NCI-H2107 treated with DMSO at 0.1 percent for 48 hours (cell line): ENCODE measurements around the gene MAML3.

Experiments used
- DNase-seq: peaks from one replicate; lab custom pipeline; 2025; ENCODE audit not compliant: unreplicated experiment; lab: John Stamatoyannopoulos, UW

The MAML3 gene

DNA sequence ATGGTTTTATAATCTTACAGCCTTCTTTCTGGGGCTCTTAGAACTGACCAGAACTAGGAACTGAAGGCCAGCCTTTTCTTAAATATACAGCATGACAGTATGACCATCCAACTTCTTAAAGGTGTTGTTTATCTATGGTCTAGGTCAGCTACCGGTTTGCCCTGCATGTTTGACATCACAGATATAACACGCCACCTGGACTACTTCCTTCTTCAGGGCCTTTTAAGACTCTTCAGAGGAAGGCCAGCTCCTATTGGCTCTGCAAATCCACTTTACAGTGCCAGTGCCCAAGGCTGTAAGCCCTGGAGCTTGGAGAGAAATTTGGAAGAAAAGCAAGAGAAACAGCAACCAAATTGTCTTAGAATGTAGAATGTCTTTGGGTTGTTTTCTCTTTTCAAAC, 302.9 kb downstream of the MAML3 start:
- DNase-seq = no peak

DNA sequence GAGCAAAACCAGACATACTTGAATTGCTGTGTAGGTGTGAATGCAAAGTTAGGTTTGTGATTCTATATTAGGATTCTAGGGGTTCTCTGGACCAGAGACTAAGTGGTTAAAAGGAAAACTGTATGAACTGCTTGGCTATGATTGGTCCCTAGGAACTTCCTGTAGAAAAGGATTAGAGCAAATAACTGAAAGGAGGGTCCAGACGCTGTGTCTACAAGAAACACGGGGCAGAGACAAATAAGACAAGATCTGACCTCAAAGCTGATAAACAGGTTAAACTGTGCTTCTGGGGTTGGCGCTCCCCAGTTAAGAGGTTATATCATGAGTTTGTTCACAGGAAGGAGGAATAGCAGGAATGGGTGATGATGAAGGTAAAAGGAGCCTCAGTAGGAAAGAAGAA, 304.8 kb downstream of the MAML3 start:
- no peak for DNase-seq

DNA sequence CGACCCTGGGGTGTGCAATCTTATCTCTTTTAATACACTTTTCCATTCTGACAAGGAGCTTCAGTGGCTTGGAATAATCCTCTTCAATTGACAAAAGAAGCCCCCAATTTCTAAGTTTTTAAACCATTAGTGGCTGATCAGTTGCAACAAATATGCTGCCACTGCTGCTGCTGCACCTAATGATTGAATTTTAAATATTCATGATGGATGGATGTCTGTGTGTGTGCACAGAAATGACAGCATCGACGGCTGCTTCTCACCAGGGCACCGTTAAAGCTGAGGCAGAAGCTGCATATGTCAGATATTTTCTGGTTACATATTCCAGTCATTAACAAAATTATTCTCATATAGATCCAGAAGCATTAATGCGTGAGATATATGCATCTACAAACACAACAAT, 306.0 kb downstream of the MAML3 start:
- DNase-seq = no peak

DNA sequence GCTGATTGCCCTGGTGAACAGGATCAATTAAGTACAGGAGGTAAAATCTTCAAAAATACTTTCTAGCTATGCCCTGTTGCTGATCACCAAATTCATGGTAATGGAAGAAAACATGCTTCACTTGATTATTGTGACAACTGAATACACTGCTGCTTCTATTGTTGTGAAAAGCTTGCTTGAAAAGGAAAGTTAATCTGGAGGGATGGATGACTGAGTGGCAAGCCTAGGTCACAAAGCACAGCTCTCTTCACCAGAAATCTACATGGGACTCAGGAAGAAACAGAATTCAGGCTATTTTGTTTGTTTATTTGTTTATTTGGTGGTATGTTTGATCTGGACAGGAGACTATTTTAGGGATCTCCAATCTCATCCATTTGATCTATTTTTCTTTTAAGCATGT, 306.4 kb downstream of the MAML3 start:
- no peak for DNase-seq

DNA sequence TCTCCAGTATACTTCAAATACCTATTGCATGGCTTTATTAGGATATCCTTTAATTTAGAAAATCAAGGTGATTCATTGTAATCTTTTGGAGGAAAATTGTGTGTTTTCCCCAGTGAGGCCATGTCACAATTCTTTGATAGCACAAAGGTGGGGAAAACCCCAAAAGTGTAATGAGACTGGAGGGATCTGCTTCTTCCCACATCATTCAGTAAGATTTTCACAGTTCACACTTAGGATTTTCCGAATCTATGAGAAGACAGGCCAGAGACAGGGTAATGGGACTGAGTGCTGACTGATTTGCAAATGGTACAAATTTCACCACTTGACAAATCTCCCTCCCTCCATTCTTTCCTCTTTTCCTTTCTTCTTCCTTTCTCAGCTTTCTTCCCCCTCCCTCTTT, 307.2 kb downstream of the MAML3 start:
- no peak for DNase-seq

DNA sequence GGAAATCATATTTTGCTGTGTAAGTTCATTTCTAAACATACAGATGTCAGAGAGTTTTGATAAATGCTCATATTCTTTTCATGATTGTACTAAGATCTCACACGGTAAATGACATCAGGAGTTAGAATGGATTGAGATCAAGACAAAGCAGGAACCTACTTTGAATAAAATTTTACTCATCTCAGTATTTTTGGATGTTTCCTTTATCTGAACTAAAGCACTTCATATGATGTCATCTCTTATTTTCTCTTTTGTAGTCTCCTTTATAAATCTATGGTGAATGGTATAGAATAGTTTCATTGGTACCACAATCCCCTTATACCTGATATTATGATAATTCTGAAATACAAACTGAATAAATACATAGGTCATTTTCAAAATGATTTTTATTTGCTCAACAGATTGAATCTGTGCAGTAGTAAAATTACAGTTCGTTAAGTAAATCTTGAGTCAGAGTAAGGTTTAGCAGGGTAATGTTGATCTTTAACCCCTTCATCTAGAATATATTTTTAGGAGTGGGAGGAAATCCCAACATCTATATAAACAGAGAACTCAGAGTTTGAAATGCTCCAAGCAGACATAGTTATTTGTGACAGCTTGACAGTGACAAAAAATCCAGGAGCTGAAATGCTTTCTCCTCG, 308.4 kb downstream of the MAML3 start:
- no peak for DNase-seq

DNA sequence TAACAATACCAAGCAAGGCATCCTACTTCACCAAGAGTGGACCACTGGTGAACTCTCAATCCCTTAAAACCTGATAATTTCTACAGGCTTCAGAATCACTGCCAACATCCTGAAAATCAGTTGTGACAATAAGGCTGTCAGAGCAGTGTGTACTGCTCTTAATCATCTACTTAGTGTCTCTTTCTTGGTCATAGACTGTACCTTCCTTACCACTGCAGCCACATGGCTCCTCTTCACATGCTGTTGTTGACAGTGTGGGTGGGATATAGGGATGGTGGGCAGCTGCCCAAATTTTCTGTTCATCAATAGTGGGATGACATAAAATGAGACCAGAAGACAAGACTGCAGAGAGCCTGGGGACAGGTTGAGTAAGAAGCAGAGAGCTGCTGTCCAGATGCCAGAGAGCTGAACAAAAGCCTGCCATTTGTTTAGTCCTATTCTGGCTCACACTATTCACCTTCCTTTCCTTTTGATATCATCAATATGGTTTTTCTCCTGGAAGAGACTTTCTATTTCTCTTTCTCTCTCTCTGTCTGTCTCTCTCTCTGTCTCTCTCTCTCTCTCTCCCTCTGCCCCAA, 309.4 kb downstream of the MAML3 start:
- no peak for DNase-seq

DNA sequence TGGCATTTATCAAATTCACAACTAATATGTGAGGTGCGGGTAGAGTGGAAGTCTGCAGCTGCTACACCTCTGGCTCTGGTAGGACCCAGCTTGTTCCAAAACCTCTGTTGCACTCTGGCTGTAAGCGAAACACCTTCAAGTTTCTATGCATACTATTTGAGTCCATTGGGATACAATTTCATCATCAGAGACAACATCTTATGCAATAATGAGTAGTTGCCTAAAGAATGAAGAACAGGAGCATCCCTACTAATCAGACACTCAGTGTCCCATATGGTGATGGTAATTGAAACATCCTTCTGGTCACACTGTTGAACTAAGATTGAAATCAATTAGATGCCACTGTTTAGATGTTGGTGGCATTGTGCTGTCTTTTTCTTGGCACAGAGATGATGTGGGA, 309.9 kb downstream of the MAML3 start:
- no peak for DNase-seq

DNA sequence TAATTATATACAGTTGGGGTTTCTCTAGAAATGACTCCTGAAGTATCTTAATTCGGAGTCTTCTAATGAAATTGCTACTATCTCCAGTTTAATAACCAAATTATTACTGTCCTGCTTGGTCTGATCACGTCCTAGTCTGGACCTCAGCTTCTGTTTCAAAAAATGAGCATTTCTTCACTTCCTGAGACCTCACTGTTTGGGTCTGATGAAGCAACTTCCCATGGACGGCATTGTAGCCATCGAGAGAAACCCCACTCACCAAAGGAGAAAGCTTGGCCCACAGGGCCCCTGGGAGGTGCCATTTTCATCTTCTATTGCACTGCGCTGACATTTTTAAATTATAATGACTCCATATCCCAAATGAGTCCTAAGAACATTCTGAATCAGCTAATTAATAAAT, 310.3 kb downstream of the MAML3 start:
- DNase-seq = no peak

DNA sequence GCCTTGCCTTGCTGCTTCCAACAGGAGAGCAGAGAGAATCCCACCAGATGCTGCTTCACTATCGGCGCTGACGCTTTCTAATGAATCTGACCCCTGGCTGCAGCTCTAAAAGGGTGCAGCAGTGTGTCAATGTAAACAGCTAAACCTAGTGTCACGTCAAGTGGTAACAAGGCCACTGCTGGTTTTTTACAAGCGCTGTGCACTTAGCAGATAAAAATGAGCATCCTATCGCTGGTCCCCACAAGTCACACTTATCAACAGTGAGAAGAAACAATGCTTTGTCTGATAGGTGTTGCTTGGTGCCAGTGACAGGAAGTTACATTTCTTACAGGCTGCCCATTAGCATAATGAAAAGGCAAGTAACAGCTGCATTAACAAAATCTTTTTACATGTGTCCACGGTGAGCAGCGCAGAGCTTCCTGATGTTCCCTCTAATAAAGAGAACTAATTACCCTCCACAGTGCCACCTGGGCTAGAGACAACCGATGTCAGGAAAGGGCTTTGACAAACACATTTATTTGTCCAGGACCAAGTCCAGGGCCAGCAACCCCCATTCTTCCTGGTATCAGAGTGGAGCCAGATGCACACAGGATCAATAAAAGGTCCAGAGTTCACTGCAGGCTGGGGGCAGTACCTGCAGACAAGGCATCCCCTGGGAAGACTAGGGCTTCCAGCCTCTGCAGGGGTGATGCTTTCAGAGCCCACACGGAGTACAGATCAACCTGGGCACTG, 312.4 kb downstream of the MAML3 start:
- no peak for DNase-seq

DNA sequence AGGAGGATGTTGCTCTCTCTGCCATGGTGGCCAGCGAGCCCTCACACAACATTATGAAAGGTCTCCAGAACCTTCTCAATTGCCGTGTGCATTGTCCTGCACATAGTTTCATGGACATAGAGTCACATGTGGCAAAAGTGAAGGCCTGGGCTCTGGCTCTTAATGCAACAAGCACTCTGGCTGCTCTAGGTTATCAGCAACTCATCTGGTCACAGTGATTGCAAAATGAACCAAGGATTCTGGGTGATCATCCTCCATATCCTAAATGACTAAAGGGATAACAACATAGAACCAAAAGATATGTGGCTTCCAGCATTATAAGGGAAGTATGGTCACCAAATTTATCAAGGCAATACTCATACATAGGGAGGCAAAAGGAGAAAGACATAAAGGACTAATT, 313.2 kb downstream of the MAML3 start:
- DNase-seq = no peak

DNA sequence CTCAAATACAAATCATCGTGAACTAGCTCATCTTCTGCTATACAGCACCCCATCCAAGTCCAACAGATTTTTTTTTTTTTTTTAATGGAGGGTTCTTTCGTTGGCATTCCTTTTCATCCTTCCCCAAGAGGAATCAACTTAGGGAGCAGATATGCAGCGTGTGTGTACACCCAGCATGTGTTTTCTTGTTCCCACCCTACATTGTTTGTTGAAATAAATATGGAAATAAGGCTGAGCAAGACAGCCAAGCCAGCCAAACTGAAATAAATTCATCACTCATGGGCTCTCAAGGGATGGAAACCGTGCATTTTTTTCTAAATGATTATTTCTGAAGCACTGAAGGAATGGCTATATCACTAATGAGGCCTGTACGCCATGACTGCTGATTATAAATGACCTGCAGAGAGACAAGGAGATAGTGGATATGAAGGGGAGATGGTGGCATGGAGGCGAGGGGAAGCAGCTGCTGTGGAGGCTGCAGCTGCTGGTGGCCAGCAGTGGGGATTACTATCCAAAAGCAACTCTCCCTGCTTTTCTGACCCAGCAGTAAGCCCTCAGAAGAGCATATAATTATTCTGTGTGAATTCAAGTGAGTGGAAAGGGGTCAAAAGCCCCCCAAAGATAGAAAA, 314.5 kb downstream of the MAML3 start:
- DNase-seq = no peak

DNA sequence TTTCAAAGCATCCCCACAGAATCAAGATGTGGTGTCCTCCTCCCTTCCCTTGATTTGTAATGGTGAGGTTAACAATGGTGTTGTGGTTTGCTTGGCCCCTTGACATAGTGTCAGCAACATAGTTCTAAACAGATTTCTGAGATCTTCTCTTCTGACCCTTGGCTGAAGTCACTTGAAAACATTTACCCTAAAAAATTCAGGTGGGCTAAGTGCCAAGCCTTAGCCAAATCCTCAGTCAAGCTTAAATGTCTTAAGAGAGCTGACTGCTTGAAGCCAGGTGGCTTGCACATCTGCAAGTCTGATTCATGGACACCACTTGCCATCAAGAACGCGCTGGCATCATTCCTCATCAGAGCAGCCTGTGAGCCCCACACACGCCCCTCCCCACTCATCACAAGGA, 315.2 kb downstream of the MAML3 start:
- no peak for DNase-seq

DNA sequence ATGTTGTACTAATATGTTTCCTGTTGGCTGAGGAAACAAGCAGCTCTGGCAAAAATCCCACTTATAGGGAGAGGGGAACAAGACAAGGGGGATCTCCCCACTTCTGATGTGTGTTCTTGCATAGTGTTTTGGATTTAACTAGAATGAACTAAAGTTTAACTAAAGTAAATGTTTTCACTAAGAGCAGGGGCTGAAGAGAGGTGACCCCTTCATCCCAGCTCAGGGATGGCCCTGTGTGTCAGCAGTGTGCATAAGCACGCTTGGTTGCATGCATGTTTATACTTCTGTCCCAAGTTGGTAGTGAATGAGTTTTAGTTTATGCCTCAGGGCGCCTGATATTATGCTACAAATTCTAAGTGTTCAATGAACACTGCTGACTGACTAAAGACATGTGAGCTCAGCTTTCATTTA, 319.0 kb downstream of the MAML3 start:
- DNase-seq = no peak

DNA sequence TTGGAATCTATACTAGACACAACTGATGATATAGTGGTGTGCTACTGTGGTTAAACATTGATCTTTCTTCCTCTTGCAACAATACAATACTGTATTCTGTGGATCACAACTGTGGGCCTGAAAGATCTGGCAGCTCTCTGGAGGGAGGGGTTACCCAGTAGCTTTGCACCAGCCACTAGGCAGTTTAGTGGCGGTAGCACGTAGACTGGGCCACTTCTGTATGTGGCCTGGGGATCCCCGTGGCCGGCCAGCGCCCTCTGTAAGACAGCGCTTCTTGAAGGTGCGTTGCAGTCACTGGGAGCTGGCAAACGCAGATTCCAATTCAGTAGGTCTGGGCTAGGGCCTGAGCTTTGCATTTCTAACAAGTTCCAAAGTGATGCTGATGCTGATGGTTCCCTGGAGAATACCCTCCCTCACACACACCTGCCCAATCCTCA, 319.7 kb downstream of the MAML3 start:
- peak; percentile 29 for DNase-seq

DNA sequence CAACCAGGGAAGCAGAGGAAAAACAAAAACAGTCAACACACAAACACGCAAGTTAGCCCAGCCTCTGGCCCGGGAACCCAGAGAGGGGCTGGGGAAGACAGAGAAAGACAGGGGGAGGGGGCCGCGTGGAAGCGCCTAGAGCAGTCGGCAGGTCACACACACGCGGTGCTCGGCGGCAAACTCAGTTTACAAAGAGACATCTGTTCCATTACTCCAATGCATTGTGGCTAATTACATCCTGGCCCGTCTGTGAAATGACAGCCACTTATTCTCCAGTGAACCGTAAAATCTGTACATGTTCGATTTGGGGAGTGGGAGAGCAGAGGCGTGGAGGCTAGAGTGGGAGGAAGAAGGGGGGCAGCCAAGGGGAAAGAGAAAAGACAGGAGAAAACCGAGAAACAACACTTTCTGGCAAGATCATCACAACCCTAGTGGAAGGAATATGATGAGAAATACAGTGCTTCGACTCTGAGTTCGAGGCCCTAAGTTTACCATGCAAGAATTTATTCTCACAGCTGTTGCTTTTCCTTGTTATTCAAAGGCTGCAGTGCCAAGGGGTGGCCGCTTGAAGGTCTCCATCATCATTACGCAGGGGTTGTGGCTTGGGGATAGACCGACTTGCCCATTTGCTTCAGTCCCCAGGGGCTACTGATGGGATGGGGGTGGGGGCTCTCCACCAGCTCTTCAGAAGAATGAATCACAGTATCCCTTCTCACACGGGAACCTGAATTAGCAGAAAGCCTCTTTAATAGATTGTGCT, 320.7 kb downstream of the MAML3 start:
- peak; percentile 41 for DNase-seq

DNA sequence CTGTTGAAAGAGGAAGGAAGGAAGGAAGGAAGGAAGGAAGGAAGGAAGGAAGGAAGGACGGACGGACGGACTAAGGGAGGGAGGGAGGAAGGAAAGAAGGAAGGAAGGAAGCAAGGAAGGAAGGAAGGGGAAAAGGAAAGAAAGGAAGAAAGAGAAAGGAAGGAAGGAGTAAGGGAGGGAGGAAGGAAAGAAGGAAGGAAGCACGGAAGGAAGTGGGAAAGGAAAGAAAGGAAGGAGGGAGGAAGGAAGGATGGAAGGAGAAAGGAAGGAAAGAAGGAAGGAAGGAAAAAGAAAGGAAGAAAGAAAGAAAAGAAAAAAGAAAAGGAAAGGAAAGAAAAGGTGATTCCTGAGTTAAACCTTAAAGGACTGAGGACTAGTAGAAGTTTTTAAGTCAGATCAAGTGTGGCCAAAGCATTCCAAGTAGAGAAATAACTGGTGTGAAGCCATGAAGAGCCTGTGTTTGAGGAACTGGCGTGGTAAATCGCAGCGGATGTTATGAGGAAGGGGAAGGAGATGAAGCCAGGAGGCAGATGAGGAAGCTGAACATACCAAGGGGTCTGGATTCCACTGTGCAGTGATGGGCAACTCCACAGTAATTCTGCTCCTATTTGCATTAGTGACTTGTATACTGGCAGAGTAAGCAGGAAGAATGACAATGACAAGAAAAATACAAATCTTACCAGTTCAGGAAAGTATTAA, 324.9 kb downstream of the MAML3 start:
- no peak for DNase-seq

DNA sequence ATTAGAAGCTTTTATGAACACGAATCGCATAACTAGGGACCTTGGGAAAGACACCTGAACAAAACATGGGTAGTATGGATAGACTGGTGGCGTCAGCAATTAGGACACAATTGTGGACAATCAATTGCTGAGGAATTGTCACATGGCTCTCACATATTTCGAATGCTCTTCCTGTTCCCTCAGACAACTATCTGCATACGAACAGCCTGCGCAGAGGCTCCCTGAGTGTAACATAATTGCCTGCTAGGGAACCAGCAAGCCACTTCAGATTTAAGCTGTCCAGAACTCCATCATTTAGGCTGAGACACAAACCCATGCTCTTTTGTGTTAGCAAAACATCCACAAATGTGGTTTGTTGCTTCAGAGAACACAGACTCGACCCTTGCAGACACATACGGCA, 327.6 kb downstream of the MAML3 start:
- peak; percentile 56 for DNase-seq

DNA sequence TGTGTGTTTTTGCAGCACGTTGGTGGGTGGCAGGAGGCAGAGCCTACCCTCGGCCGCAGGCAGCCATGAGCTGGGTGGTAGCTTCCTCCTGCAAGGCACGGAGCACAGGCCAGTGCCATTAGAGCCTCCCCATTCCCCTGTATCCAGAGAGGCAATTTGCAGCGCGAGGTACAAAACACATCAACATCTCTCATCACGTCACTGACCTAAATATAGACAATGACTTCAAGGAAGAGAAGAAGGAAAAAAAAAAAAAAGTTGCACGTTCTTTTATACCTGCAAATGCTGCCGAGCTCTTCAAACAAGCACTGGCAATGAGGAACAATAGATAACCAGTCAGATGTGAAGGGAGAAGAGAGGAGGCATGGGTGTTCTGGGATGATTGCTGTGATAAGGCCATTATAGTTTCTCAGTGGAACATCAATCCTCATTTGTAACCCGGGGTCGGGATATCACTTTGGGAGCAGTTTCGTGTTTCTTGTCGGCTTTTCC, 328.4 kb downstream of the MAML3 start:
- peak; percentile 65 for DNase-seq

DNA sequence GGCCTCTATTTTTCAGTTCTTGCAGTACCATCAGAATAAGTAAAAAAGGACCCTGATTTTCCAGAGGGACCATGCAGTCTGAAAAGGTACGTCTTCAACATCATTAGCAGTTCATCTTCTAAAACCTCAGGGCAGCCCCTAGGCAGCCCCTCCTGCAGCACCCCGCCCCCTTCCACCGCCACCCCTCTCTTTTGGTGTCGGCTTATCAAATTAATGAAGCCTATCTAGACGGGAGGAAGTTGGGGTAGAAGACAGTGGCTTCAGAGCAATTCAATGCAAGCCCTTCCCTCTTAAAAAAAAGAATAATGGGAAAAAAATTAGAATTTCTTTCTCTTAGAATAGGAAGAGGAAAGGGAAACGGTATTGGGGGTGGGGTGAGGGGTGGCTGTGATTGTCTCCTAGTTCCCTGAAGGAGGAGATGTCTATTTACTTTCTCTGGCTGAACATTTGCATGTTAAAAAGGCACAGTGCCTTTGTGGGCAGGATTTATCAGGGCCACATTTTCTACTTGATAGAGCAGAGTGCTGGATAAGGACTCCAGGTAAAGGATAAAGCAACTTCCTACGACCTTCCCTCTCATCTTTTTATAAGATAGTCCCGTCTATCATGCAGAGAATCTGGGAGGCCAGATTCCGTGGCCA, 329.0 kb downstream of the MAML3 start:
- no peak for DNase-seq
